Myocyte (in vitro differentiated cells): ENCODE results near the gene TRIM32. TPM values are rescaled to one million over a fixed set of nuclear protein-coding genes. Genes with fewer than 3 reads are reported as not detected.
"Not testable (repeated sequence)": the region's sequence is repeated elsewhere in the genome, so short reads cannot be mapped to it uniquely, and the experiment has no call there.

Experiments used
- DNase-seq: peaks from one replicate; pipeline ENCODE4 v3.0.0-alpha.2; 2012; ENCODE audit warnings: low read depth
- total RNA-seq: library from RNA; depleted of rRNA; stranded (reverse); fragments of >200 nt; gene quantifications from 2 replicates; pipeline ENCODE4 v1.2.3, GENCODE V29; 2014

Gene TRIM32
- total RNA-seq, 1 donor from 2014 or later, result 17.4 TPM

- DNase-seq, result no peak
Measured at GRCh38 chr9:116673375-116673774, 13.7 kb upstream of the TRIM32 start.

GRCh38 chr9:116674210-116674980 lies 12.7 kb upstream of the TRIM32 start:
- no peak for DNase-seq

GRCh38 chr9:116683535-116683934 lies 3.6 kb upstream of the TRIM32 start:
- DNase-seq, result no peak

GRCh38 chr9:116685166-116685565 lies 1.9 kb upstream of the TRIM32 start:
- no peak for DNase-seq

GRCh38 chr9:116686135-116686534 lies 970 bp upstream of the TRIM32 start:
- no peak for DNase-seq

GRCh38 chr9:116686693-116687073 lies 422 bp upstream of the TRIM32 start:
- no peak for DNase-seq

- peak; percentile 15 for DNase-seq
Measured at GRCh38 chr9:116687754-116688135, 640 bp downstream of the TRIM32 start.

GRCh38 chr9:116688806-116689485 lies 1.8 kb downstream of the TRIM32 start:
- DNase-seq, result no peak

GRCh38 chr9:116689486-116690032 lies 2.5 kb downstream of the TRIM32 start:
- DNase-seq, result no peak

- not testable (repeated sequence) for DNase-seq
Measured at GRCh38 chr9:116690805-116691204, 3.7 kb downstream of the TRIM32 start.

- no peak for DNase-seq
Measured at GRCh38 chr9:116691607-116692006, 4.5 kb downstream of the TRIM32 start.

GRCh38 chr9:116692616-116693015 lies 5.5 kb downstream of the TRIM32 start:
- no peak for DNase-seq

- DNase-seq, result no peak
Measured at GRCh38 chr9:116693233-116693731, 6.2 kb downstream of the TRIM32 start.

GRCh38 chr9:116694785-116695291 lies 7.7 kb downstream of the TRIM32 start:
- no peak for DNase-seq

GRCh38 chr9:116695438-116695837 lies 8.3 kb downstream of the TRIM32 start:
- DNase-seq, result no peak

- DNase-seq, result no peak
Measured at GRCh38 chr9:116697362-116697761, 10.3 kb downstream of the TRIM32 start.

- peak; percentile 13 for DNase-seq
Measured at GRCh38 chr9:116697887-116698286, 10.8 kb downstream of the TRIM32 start.

- no peak for DNase-seq
Measured at GRCh38 chr9:116700279-116700678, 13.2 kb downstream of the TRIM32 start.

- DNase-seq, result peak; percentile 54
Measured at GRCh38 chr9:116700882-116701865, 14.1 kb downstream of the TRIM32 start.

GRCh38 chr9:116701940-116702642 lies 15.0 kb downstream of the TRIM32 start:
- no peak for DNase-seq
